ENCODE results near the gene FYB1.

FYB1 gene, protein sequence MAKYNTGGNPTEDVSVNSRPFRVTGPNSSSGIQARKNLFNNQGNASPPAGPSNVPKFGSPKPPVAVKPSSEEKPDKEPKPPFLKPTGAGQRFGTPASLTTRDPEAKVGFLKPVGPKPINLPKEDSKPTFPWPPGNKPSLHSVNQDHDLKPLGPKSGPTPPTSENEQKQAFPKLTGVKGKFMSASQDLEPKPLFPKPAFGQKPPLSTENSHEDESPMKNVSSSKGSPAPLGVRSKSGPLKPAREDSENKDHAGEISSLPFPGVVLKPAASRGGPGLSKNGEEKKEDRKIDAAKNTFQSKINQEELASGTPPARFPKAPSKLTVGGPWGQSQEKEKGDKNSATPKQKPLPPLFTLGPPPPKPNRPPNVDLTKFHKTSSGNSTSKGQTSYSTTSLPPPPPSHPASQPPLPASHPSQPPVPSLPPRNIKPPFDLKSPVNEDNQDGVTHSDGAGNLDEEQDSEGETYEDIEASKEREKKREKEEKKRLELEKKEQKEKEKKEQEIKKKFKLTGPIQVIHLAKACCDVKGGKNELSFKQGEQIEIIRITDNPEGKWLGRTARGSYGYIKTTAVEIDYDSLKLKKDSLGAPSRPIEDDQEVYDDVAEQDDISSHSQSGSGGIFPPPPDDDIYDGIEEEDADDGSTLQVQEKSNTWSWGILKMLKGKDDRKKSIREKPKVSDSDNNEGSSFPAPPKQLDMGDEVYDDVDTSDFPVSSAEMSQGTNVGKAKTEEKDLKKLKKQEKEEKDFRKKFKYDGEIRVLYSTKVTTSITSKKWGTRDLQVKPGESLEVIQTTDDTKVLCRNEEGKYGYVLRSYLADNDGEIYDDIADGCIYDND

DNA sequence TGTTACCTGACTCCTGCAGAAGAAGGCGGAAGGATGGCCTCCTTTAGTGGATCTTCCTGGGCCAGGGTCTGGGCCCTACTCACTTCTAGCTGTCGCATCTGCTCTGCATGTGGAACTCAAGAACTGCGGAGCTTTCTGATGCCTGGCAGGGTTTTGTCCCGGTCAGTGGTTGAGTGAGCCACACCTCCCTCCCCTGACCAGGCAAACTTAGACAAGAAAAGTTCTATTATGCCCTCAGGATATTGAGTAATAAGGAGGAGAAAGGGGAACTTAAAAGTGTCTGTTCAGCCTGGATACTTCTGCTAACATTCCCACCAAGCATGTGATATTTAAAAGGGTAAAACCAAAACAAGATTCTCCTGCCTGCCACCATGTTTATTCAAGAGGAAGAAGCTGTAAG lies at the start of gene FYB1:
TSS of gene FYB1 (minus strand) at position 127 of the 400 bp plus-strand sequence. CDS start 16,603 bp downstream, outside the sequence.
- H3K4me3 ChIP-seq (ENCODE audit: control insufficient read depth, low read depth, low read length): no peak within 1 kb of the TSS
- TF ChIP-seq, protein P1, sequence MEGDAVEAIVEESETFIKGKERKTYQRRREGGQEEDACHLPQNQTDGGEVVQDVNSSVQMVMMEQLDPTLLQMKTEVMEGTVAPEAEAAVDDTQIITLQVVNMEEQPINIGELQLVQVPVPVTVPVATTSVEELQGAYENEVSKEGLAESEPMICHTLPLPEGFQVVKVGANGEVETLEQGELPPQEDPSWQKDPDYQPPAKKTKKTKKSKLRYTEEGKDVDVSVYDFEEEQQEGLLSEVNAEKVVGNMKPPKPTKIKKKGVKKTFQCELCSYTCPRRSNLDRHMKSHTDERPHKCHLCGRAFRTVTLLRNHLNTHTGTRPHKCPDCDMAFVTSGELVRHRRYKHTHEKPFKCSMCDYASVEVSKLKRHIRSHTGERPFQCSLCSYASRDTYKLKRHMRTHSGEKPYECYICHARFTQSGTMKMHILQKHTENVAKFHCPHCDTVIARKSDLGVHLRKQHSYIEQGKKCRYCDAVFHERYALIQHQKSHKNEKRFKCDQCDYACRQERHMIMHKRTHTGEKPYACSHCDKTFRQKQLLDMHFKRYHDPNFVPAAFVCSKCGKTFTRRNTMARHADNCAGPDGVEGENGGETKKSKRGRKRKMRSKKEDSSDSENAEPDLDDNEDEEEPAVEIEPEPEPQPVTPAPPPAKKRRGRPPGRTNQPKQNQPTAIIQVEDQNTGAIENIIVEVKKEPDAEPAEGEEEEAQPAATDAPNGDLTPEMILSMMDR (conservative IDR thresholded peaks at IDR 0.05; ENCODE audit: control insufficient read depth, insufficient read depth, low read depth, low read length): no peak
- peak; percentile 10 for DNase-seq (ENCODE audit: low read depth)

DNA sequence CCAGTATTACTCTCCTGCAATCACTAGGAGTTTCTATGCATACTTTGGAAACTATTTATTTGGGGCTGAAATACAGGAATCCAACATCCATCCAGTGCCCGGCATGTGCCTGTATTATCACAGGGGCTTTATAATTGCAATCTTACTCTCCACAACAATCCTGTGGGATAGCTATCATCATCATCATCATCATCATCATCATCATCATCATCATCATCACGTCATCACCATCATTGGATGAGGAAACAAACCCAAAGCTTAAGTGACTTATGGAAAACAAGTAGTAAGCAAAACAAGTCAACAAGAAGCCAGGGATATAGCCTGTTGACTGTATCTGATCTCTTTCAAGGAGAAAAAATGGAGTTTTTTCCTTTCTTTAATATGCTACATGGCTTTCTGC lies 47.8 kb upstream of the FYB1 start:
- no peak overlapping the region for H3K4me3 ChIP-seq (ENCODE audit: control insufficient read depth, low read depth, low read length)
- no peak for DNase-seq (ENCODE audit: low read depth)
- TF ChIP-seq, protein P1 (conservative IDR thresholded peaks at IDR 0.05; ENCODE audit: control insufficient read depth, insufficient read depth, low read depth, low read length): no peak

DNA sequence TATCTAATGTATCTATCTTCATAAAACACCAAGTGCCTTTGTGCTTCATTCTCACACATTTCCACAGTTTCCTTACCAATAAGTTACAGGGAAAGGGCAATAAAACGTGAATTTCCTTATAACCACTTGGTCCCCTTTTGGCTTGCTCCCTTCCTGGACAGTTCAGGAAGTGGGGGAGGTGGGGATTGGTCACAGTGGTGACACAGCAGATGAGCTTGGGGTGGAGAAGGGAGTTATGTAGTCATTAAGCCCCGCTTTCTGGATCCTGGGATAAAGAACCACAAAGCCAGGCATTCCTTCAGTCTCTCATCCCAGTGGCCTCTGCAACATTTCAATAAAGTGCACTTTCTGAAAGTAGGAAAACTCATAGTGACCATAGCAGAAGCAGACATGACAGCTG lies 47.1 kb upstream of the FYB1 start:
- TF ChIP-seq, protein P1 (conservative IDR thresholded peaks at IDR 0.05; ENCODE audit: control insufficient read depth, insufficient read depth, low read depth, low read length): no peak
- no peak overlapping the region for H3K4me3 ChIP-seq (ENCODE audit: control insufficient read depth, low read depth, low read length)
- peak; percentile 8 for DNase-seq (ENCODE audit: low read depth)

DNA sequence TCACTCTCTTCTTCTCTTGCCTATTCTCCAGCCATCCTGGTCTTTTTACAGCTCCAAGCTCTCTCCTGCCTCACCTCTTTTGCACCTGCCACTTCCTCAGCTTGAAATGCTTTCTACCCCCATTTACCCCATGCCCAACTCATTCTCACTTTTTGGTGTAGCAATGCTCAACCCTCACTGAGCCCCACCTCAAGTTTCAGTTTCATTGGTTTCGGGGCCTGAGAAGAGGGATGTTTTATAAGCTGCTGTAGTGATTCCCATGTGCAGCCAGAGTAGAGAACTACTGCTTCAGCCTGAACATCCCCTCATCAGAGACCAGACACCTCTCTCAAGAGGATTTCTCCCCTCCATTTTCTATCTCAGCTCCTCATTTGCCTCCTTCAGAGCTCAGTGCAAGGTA lies 45.2 kb upstream of the FYB1 start:
- no peak for DNase-seq (ENCODE audit: low read depth)
- TF ChIP-seq, protein P1 (conservative IDR thresholded peaks at IDR 0.05; ENCODE audit: control insufficient read depth, insufficient read depth, low read depth, low read length): no peak
- H3K4me3 ChIP-seq (ENCODE audit: control insufficient read depth, low read depth, low read length): no peak overlapping the region

DNA sequence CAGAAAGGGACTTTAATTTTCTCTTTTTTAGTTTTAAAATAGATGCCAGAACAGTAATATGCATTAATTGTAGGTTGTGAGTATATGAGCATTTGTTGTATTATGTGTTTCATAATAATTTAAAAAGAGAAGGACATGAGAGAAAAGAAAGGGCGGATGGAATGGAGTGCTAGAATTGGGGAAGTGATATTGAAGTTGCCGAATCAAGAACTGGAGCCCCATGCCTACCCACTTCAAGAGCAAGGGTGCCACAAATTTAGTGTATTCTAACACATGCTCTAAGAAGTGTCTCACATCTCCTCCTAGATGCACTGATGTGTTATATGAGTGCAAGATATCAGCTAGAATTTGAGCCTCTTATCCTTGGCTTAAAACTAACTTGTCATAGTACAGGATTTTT lies 43.6 kb upstream of the FYB1 start:
- TF ChIP-seq, protein P1 (conservative IDR thresholded peaks at IDR 0.05; ENCODE audit: control insufficient read depth, insufficient read depth, low read depth, low read length): no peak
- no peak overlapping the region for H3K4me3 ChIP-seq (ENCODE audit: control insufficient read depth, low read depth, low read length)
- no peak for DNase-seq (ENCODE audit: low read depth)

DNA sequence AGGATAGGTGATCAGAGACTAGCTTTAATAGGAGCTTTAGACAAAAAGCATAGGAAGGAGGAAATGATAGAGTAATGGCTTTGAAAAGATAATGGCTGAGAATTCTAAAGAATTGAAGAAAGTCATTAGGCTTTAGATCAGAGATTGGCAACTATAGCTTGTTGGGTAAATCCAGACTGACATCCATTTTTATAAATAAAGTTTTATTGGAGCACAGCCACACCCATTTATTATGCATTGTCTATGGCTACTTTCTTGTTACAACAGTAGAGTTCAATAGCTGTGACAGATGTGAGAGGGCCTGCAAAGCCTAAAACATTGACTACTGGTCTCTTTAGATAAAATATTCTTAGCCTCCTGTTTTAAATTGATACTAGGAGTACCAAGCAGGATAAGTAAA lies 40.7 kb upstream of the FYB1 start:
- H3K4me3 ChIP-seq (ENCODE audit: control insufficient read depth, low read depth, low read length): no peak overlapping the region
- TF ChIP-seq, protein P1 (conservative IDR thresholded peaks at IDR 0.05; ENCODE audit: control insufficient read depth, insufficient read depth, low read depth, low read length): no peak
- no peak for DNase-seq (ENCODE audit: low read depth)
